H1 (cell line): Measurements from ENCODE around the gene SLC1A1.

Experiments
- ATF2 ChIP-seq: IDR thresholded peaks from 2 replicates; pipeline ENCODE4 v1.6.1; 2012; ENCODE audit warnings: low read length, inconsistent platforms
- CHD1 ChIP-seq: IDR thresholded peaks from 2 replicates; pipeline ENCODE4 v1.6.1; 2012; ENCODE audit warnings: low read depth, low read length, improper control_type of control experiment
- EGR1 ChIP-seq: IDR thresholded peaks from 2 replicates; pipeline ENCODE4 v1.6.1; 2011; ENCODE audit warnings: low read depth, low read length, borderline replicate concordance
- GABPA ChIP-seq: IDR thresholded peaks from 2 replicates; pipeline ENCODE4 v1.6.1; 2011; ENCODE audit warnings: mild to moderate bottlenecking, low read length, moderate library complexity, borderline replicate concordance; ENCODE audit not compliant: insufficient read depth
- NRF1 ChIP-seq: IDR thresholded peaks from 2 replicates; pipeline ENCODE4 v1.6.1; 2011; ENCODE audit warnings: mild to moderate bottlenecking, low read depth, low read length, improper control_type of control experiment
- POLR2A ChIP-seq, 2 experiments: IDR thresholded peaks; 1 replicate in 1 of 2; 2 replicates in 1 of 2; pipeline ENCODE4 v1.6.1; 2011; ENCODE audit warnings: low read depth in 2 of 2, low read length in 2 of 2, mild to moderate bottlenecking in 2 of 2; ENCODE audit errors: control extremely low read depth in 1 of 2
- POLR2AphosphoS5 ChIP-seq: IDR thresholded peaks from 2 replicates; pipeline ENCODE4 v1.6.1; 2011; ENCODE audit warnings: low read depth, low read length
- SIX5 ChIP-seq: IDR thresholded peaks from 2 replicates; pipeline ENCODE4 v1.6.1; 2011; ENCODE audit warnings: mild to moderate bottlenecking, low read depth, low read length
- YY1 ChIP-seq: IDR thresholded peaks from 2 replicates; pipeline ENCODE4 v1.6.1; 2011; ENCODE audit warnings: low read depth, mild to moderate bottlenecking, low read length
- ZNF274 ChIP-seq: IDR thresholded peaks from 2 replicates; pipeline ENCODE4 v1.7.0; 2012; ENCODE audit warnings: low read length, borderline replicate concordance; ENCODE audit errors: extremely low read depth
- TF ChIP-seq, protein P1 (sequence below), 3 experiments: IDR thresholded peaks; 1 replicate in 2 of 3; 2 replicates in 1 of 3; pipeline versions ENCODE4 v1.5.1 to v1.6.1; 2011; ENCODE audit warnings: low read length in 3 of 3, mild to moderate bottlenecking in 3 of 3, inconsistent platforms in 2 of 3, low read depth in 1 of 3, moderate library complexity in 1 of 3; ENCODE audit not compliant: insufficient read depth in 1 of 3; ENCODE audit errors: control extremely low read depth in 1 of 3
- TF ChIP-seq, protein P2 (sequence below): IDR thresholded peaks from 2 replicates; pipeline ENCODE4 v1.6.1; 2011; ENCODE audit warnings: low read length, improper control_type of control experiment

DNA sequence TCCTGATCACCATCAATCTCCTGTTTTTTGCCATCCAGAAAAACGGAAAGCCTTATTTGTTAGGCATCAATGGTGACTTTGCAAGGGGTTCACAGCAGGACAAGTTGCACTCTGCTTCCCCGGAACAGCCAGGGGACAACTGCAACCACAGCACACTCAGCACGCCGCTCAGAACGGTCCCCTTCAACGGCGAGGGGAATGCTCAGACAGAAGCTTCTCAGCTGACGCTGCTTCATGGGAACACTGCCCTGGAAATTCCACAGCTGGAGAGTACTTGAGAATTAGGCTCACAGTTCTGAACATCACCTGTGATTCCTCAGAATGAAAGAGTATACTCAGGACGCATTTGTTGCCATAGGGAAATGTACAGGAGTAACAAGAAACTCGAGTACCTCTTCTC, 131.7 kb downstream of the SLC1A1 start:
- TF ChIP-seq NRF1 (no peak), POLR2AphosphoS5 (no peak), GABPA (no peak), SIX5 (no peak), ZNF274 (no peak), POLR2A (IDR thresholded peaks at IDR 0.05; ENCODE audit: control extremely low read depth in 1 of 2, low read depth in 2 of 2, low read length in 2 of 2) (no peak), ATF2 (no peak), YY1 (no peak), CHD1 (no peak), EGR1 (no peak)
- TF ChIP-seq, protein P1, sequence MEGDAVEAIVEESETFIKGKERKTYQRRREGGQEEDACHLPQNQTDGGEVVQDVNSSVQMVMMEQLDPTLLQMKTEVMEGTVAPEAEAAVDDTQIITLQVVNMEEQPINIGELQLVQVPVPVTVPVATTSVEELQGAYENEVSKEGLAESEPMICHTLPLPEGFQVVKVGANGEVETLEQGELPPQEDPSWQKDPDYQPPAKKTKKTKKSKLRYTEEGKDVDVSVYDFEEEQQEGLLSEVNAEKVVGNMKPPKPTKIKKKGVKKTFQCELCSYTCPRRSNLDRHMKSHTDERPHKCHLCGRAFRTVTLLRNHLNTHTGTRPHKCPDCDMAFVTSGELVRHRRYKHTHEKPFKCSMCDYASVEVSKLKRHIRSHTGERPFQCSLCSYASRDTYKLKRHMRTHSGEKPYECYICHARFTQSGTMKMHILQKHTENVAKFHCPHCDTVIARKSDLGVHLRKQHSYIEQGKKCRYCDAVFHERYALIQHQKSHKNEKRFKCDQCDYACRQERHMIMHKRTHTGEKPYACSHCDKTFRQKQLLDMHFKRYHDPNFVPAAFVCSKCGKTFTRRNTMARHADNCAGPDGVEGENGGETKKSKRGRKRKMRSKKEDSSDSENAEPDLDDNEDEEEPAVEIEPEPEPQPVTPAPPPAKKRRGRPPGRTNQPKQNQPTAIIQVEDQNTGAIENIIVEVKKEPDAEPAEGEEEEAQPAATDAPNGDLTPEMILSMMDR (IDR thresholded peaks at IDR 0.05; ENCODE audit: control extremely low read depth in 1 of 3, insufficient read depth in 1 of 3, low read depth in 1 of 3, low read length in 3 of 3): no peak
- TF ChIP-seq, protein P2, sequence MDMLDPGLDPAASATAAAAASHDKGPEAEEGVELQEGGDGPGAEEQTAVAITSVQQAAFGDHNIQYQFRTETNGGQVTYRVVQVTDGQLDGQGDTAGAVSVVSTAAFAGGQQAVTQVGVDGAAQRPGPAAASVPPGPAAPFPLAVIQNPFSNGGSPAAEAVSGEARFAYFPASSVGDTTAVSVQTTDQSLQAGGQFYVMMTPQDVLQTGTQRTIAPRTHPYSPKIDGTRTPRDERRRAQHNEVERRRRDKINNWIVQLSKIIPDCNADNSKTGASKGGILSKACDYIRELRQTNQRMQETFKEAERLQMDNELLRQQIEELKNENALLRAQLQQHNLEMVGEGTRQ: no peak
